CD4-positive, alpha-beta T cell (primary cell): ENCODE data around the gene TTLL8. TPM values are rescaled to one million over a fixed set of nuclear protein-coding genes. Genes with fewer than 3 reads are reported as not detected.
"Not testable (repeated sequence)": the region's sequence is repeated elsewhere in the genome, so short reads cannot be mapped to it uniquely, and the experiment has no call there.

Experiments used
- ATAC-seq: fragments of 200-7000 bp; cut with Tn5 transposase; one replicate; pipeline ENCODE4 v1.10.0; 2022; ENCODE audit warnings: mild to moderate bottlenecking; ENCODE audit not compliant: poor library complexity
- CTCF ChIA-PET: fragments of 350-600 bp; sonication (Branson Sonifier 250); formaldehyde crosslinking; loops from one replicate; lab custom pipeline; 2021; ENCODE audit warnings: antibody characterized with exemption, inconsistent platforms; lab: Charles Lee
- POLR2A ChIA-PET: fragments of 350-600 bp; sonication (Branson Sonifier 250); formaldehyde crosslinking; loops from one replicate; lab custom pipeline; 2021; ENCODE audit warnings: antibody characterized with exemption, inconsistent platforms; lab: Charles Lee
- DNase-seq, 14 experiments: peaks; one replicate each; pipeline ENCODE4 v3.0.0-alpha.2; 2013 to 2020; ENCODE audit warnings: mixed read lengths in 2 of 14
- H3K27ac ChIP-seq, 2 donors: one replicate each; pipeline versions ENCODE4 v1.5.1 to v1.7.0; 2013; ENCODE audit warnings: low read length in 2 of 2, low read depth in 1 of 2, mild to moderate bottlenecking in 1 of 2
- H3K27me3 ChIP-seq, 2 experiments: 1 replicate in 1 of 2; 2 replicates in 1 of 2; pipeline versions ENCODE4 v1.6.1 to v1.7.0; 2013; ENCODE audit warnings: low read length in 2 of 2, control low read depth in 1 of 2, mild to moderate bottlenecking in 1 of 2, moderate library complexity in 1 of 2; ENCODE audit not compliant: insufficient read depth in 2 of 2, control insufficient read depth in 1 of 2
- H3K36me3 ChIP-seq: one replicate; pipeline ENCODE4 v1.6.1; 2013; ENCODE audit warnings: low read length, control low read depth; ENCODE audit not compliant: insufficient read depth
- H3K4me1 ChIP-seq: one replicate; pipeline ENCODE4 v1.6.1; 2013; ENCODE audit warnings: low read length, control low read depth; ENCODE audit not compliant: insufficient read depth
- H3K4me3 ChIP-seq: one replicate; pipeline ENCODE4 v1.5.1; 2013; ENCODE audit warnings: mild to moderate bottlenecking, low read length, moderate library complexity
- H3K9me3 ChIP-seq, 2 experiments: 1 replicate in 1 of 2; 2 replicates in 1 of 2; pipeline versions ENCODE4 v1.6.1 to v1.7.0; 2013; ENCODE audit warnings: low read length in 2 of 2, mild to moderate bottlenecking in 2 of 2, control low read depth in 1 of 2, moderate library complexity in 1 of 2; ENCODE audit not compliant: control insufficient read depth in 1 of 2, insufficient read depth in 1 of 2
- H3K27ac Mint-ChIP-seq: one replicate; pipeline ENCODE4 v1.8.0; 2020; ENCODE audit warnings: mixed read lengths
- H3K27me3 Mint-ChIP-seq: one replicate; pipeline ENCODE4 v1.8.0; 2021; ENCODE audit warnings: mixed read lengths
- H3K36me3 Mint-ChIP-seq: one replicate; pipeline ENCODE4 v1.8.0; 2021; ENCODE audit warnings: low read depth, mixed read lengths
- H3K4me1 Mint-ChIP-seq: one replicate; pipeline ENCODE4 v1.8.0; 2021; ENCODE audit warnings: low read depth, mixed read lengths
- H3K4me3 Mint-ChIP-seq: one replicate; pipeline ENCODE4 v1.8.0; 2020; ENCODE audit warnings: mild to moderate bottlenecking, mixed read lengths
- H3K9me3 Mint-ChIP-seq: one replicate; pipeline ENCODE4 v1.8.0; 2020; ENCODE audit warnings: mixed read lengths
- CTCF ChIP-seq: fragments of 200-600 bp; IDR thresholded peaks from one replicate; pipeline ENCODE4 v1.8.0; 2022; ENCODE audit warnings: antibody characterized with exemption, mild to moderate bottlenecking
- intact Hi-C, 2 experiments: fragments of 100-400 bp; cut with DNase I in 1 of 2; cut with micrococcal nuclease in 1 of 2; formaldehyde crosslinking; loops; one replicate each; pipeline versions ENCODE4 v1.15.1 to v1.9.0; 2023 to 2025; cut with DNase I, micrococcal nuclease
- total RNA-seq, 174 experiments: library from RNA in 2 of 174; stranded (reverse) in 2 of 174; gene quantifications; one replicate each; pipeline ENCODE4 v1.2.3 and lab custom pipeline; 2021 to 2026

The TTLL8 gene
- total RNA-seq, 2 experiments from 2014 or later = not detected

GRCh38 chr22:49983148-49984042 lies 74.7 kb downstream of the TTLL8 start:
- H3K4me3 ChIP-seq = peak overlapping the region; percentile 12
- H3K27me3 ChIP-seq = peaks cover 13 to 15% of the 10 kb centered on the region in 2 experiments
- Mint-ChIP-seq H3K4me3 (no peak overlapping the region), H3K36me3 (peaks cover 8% of the 10 kb centered on the region), H3K27ac (no peak overlapping the region), H3K27me3 (peaks cover 41% of the 10 kb centered on the region), H3K4me1 (peaks cover 11% of the 10 kb centered on the region), H3K9me3 (peaks cover 5% of the 10 kb centered on the region)
- peak in 6 of 14 experiments; percentile 39 to 79 (median 60) for DNase-seq
- intact Hi-C loops = loop anchor here (2.0 to 10.0 kb wide), 2 partner anchors 19 to 51 kb away; no protein-coding TSS in a partner anchor
- CTCF ChIA-PET = interaction anchor here (0.6 to 1.6 kb wide), 6 partner anchors 10 to 53 kb away, joined by 3 to 8 read pairs (median 4); no protein-coding TSS in a partner anchor
- H3K4me1 ChIP-seq = peaks cover 15% of the 10 kb centered on the region
- peak; percentile 57 for TF ChIP-seq CTCF
- H3K27ac ChIP-seq = no peak overlapping the region
- peak; percentile 94 for ATAC-seq
- H3K9me3 ChIP-seq = peaks cover 5 to 15% of the 10 kb centered on the region in 2 experiments
- H3K36me3 ChIP-seq = no peaks in the 10 kb centered on the region
- POLR2A ChIA-PET = interaction anchor here (1.2 to 1.6 kb wide), 2 partner anchors 23 to 50 kb away, joined by 4 to 5 read pairs; partner anchors contain the start of gene PIM3

GRCh38 chr22:49981799-49982198 lies 76.3 kb downstream of the TTLL8 start:
- POLR2A ChIA-PET, H3K27ac Mint-ChIP-seq, H3K36me3 Mint-ChIP-seq: not testable (repeated sequence)

GRCh38 chr22:49979587-49980264 lies 78.4 kb downstream of the TTLL8 start:
- H3K36me3 Mint-ChIP-seq = peaks cover 8% of the 10 kb centered on the region
- ChIA-PET CTCF (interaction anchor here (1.0 to 1.4 kb wide), 3 partner anchors 14 to 51 kb away, joined by 3 to 4 read pairs (median 3); no protein-coding TSS in a partner anchor), POLR2A (no interaction called here)
- H3K9me3 Mint-ChIP-seq = no peaks in the 10 kb centered on the region
- H3K9me3 ChIP-seq = peaks cover 0 to 5% of the 10 kb centered on the region in 2 experiments
- H3K27me3 ChIP-seq = peaks cover 13 to 15% of the 10 kb centered on the region in 2 experiments
- H3K27me3 Mint-ChIP-seq = peaks cover 21% of the 10 kb centered on the region
- intact Hi-C loops = loop anchor here in 1 of 2 experiments (5.0 to 10.0 kb wide), 2 partner anchors 55 to 228 kb away; no protein-coding TSS in a partner anchor
- peaks cover 32% of the 10 kb centered on the region for H3K4me1 ChIP-seq
- TF ChIP-seq CTCF = peak; percentile 44
- H3K27ac Mint-ChIP-seq = no peak overlapping the region
- H3K4me3 Mint-ChIP-seq = no peak overlapping the region
- ATAC-seq (no peak), DNase-seq (peak in 4 of 14 experiments; percentile 33 to 68 (median 54))
- no peak overlapping the region for H3K27ac ChIP-seq
- no peak overlapping the region for H3K4me3 ChIP-seq
- H3K36me3 ChIP-seq = no peaks in the 10 kb centered on the region
- H3K4me1 Mint-ChIP-seq = peaks cover 29% of the 10 kb centered on the region

More at GRCh38 chr22:49981799-49982198, 76.3 kb downstream of the TTLL8 start:
- H3K4me3 ChIP-seq, ATAC-seq, DNase-seq, H3K4me3 Mint-ChIP-seq, H3K36me3 ChIP-seq, H3K9me3 Mint-ChIP-seq, H3K27ac ChIP-seq: not testable (repeated sequence)
- CTCF ChIA-PET = interaction anchor here (1.4 to 1.8 kb wide), 2 partner anchors 49 to 51 kb away, joined by 4 to 6 read pairs; no protein-coding TSS in a partner anchor
- peaks cover 13 to 15% of the 10 kb centered on the region in 2 experiments for H3K27me3 ChIP-seq
- H3K4me1 ChIP-seq = peaks cover 16% of the 10 kb centered on the region
- H3K4me1 Mint-ChIP-seq = peaks cover 13% of the 10 kb centered on the region
- peaks cover 5 to 14% of the 10 kb centered on the region in 2 experiments for H3K9me3 ChIP-seq
- peaks cover 40% of the 10 kb centered on the region for H3K27me3 Mint-ChIP-seq
- intact Hi-C loops = loop anchor here (2.0 to 10.0 kb wide), 2 partner anchors 17 to 53 kb away; no protein-coding TSS in a partner anchor
